Neural cell (in vitro differentiated cells): Measurements from ENCODE around the gene KIF3B. TPM values are rescaled to one million over a fixed set of nuclear protein-coding genes. Genes with fewer than 3 reads are reported as not detected.
"Not testable (repeated sequence)": the region's sequence is repeated elsewhere in the genome, so short reads cannot be mapped to it uniquely, and the experiment has no call there.

Experiments used
- H2AFZ ChIP-seq: fragments of 200-600, 300-800 bp; sonication (generic), shearing (Covaris generic); 2 replicates; pipeline ENCODE4 v1.6.0; 2014; ENCODE audit warnings: low read depth, mild to moderate bottlenecking, antibody characterized with exemption, low read length, moderate library complexity
- H3F3A ChIP-seq: fragments of 200-600 bp; shearing (Covaris generic); 2 replicates; pipeline ENCODE4 v1.6.1; 2016; ENCODE audit warnings: mild to moderate bottlenecking, moderate library complexity, mixed read lengths, antibody characterized with exemption, low read length; ENCODE audit not compliant: insufficient read depth, poor library complexity, severe bottlenecking
- H3K27ac ChIP-seq: fragments of 200-600, 300-800 bp; sonication (generic), shearing (Covaris generic); 2 replicates; pipeline ENCODE4 v1.5.1; 2014; ENCODE audit warnings: mild to moderate bottlenecking, low read length, moderate library complexity
- H3K27me3 ChIP-seq: fragments of 300-800, 200-600 bp; sonication (generic), shearing (Covaris generic); 2 replicates; pipeline ENCODE4 v1.6.0; 2014; ENCODE audit warnings: mild to moderate bottlenecking, low read depth, low read length, moderate library complexity; ENCODE audit not compliant: insufficient read depth
- H3K36me3 ChIP-seq: fragments of 300-800, 200-600 bp; sonication (generic), shearing (Covaris generic); 2 replicates; pipeline ENCODE4 v1.5.1; 2014; ENCODE audit warnings: mild to moderate bottlenecking, antibody characterized with exemption, low read length, moderate library complexity; ENCODE audit not compliant: insufficient read depth
- H3K4me2 ChIP-seq: fragments of 300-800, 200-600 bp; sonication (generic), shearing (Covaris generic); 2 replicates; pipeline ENCODE4 v1.6.0; 2014; ENCODE audit warnings: mild to moderate bottlenecking, low read length
- H3K4me3 ChIP-seq: fragments of 300-800, 200-600 bp; sonication (generic), shearing (Covaris generic); 2 replicates; pipeline ENCODE4 v1.5.1; 2014; ENCODE audit warnings: mild to moderate bottlenecking, low read length, moderate library complexity
- H3K79me2 ChIP-seq: fragments of 200-600 bp; shearing (Covaris generic); replicated peaks from 2 replicates; pipeline ENCODE4 v1.6.0; 2014; ENCODE audit warnings: mild to moderate bottlenecking, low read length, moderate library complexity; ENCODE audit not compliant: insufficient read depth
- H3K9ac ChIP-seq: fragments of 300-800, 200-600 bp; sonication (generic), shearing (Covaris generic); 2 replicates; pipeline ENCODE4 v1.6.1; 2016; ENCODE audit warnings: mild to moderate bottlenecking, low read length, mixed read lengths
- H3K9me2 ChIP-seq: fragments of 200-600 bp; shearing (Covaris generic); 2 replicates; pipeline ENCODE4 v1.6.1; 2016; ENCODE audit warnings: mild to moderate bottlenecking, low read length, mixed read lengths; ENCODE audit not compliant: insufficient read depth
- H3K9me3 ChIP-seq: fragments of 200-600, 300-800 bp; sonication (generic), shearing (Covaris generic); 2 replicates; pipeline ENCODE4 v1.6.1; 2016; ENCODE audit warnings: mild to moderate bottlenecking, mixed run types, low read length, moderate library complexity, mixed read lengths
- H4K20me1 ChIP-seq: fragments of 200-600 bp; shearing (Covaris generic); 2 replicates; pipeline ENCODE4 v1.6.1; 2016; ENCODE audit warnings: mild to moderate bottlenecking, mixed run types; ENCODE audit not compliant: insufficient read depth
- EP300 ChIP-seq: fragments of 450-650 bp; conservative IDR thresholded peaks from 2 replicates; pipeline ENCODE4 v1.6.1; 2014; ENCODE audit warnings: antibody characterized with exemption, mild to moderate bottlenecking, moderate library complexity; ENCODE audit not compliant: poor library complexity, severe bottlenecking
- EZH2 ChIP-seq: fragments of 200-600, 300-800 bp; shearing (Covaris generic), sonication (generic); IDR thresholded peaks from 2 replicates; pipeline ENCODE4 v1.6.1; 2014; ENCODE audit warnings: antibody characterized with exemption, low read length, borderline replicate concordance, mild to moderate bottlenecking; ENCODE audit not compliant: insufficient read depth, poor library complexity, severe bottlenecking
- MXI1 ChIP-seq: fragments of 450-650 bp; conservative IDR thresholded peaks from 2 replicates; pipeline ENCODE4 v1.6.1; 2014; ENCODE audit warnings: antibody characterized with exemption, mild to moderate bottlenecking; ENCODE audit not compliant: poor library complexity, severe bottlenecking
- POLR2AphosphoS5 ChIP-seq: IDR thresholded peaks from 2 replicates; pipeline ENCODE4 v1.6.1; 2012
- RAD21 ChIP-seq: fragments of 450-650 bp; conservative IDR thresholded peaks from 2 replicates; pipeline ENCODE4 v1.6.1; 2014; ENCODE audit warnings: antibody characterized with exemption, mild to moderate bottlenecking, moderate library complexity
- SMC3 ChIP-seq: fragments of 450-650 bp; conservative IDR thresholded peaks from 2 replicates; pipeline ENCODE4 v1.6.1; 2014; ENCODE audit warnings: antibody characterized with exemption, mild to moderate bottlenecking, moderate library complexity; ENCODE audit not compliant: poor library complexity
- TAF1 ChIP-seq: IDR thresholded peaks from 2 replicates; pipeline ENCODE4 v1.6.1; 2012; ENCODE audit warnings: low read depth
- polyA plus RNA-seq: library from polyadenylated mRNA; depleted of rRNA; stranded (reverse); fragments of >200 nt; gene quantifications from 2 replicates; pipeline ENCODE4 v1.2.3, GENCODE V29; 2014
- TF ChIP-seq, protein P1 (sequence below): IDR thresholded peaks from 2 replicates; pipeline ENCODE4 v1.6.1; 2012; ENCODE audit warnings: borderline replicate concordance
- TF ChIP-seq, protein P2 (sequence below): fragments of 450-650 bp; IDR thresholded peaks from 2 replicates; pipeline ENCODE4 v1.5.1; 2014; ENCODE audit warnings: antibody characterized with exemption, mild to moderate bottlenecking, moderate library complexity; ENCODE audit not compliant: poor library complexity, severe bottlenecking

The KIF3B gene
- polyA plus RNA-seq, 1 donor from 2014 or later: 49.4 TPM

DNA sequence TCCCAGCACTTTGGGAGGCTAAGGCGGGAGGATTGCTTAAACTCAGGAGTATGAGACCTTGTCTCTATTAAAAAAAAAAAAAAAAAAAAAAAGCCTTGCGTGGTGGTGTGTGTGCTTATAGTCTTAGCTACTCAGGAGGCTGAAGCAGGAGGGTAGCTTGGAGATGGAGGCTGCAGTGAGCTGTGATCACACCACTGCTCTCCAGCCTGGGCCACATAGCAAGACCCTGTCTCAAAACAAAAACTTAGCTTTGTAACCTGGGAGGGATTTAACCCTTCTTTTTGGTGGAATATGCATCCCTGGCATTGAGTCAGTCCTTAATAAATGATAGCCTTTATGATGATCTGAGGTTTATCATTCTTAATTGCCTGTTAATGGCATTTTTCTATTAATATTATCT, 93.4 kb downstream of the KIF3B start:
- Histone ChIP-seq H3F3A (no peaks in the 10 kb centered on the region), H3K9ac (no peak overlapping the region), H3K36me3 (no peaks in the 10 kb centered on the region), H3K9me2 (no peaks in the 10 kb centered on the region), H4K20me1 (no peaks in the 10 kb centered on the region), H3K4me3 (no peak overlapping the region), H3K9me3 (no peaks in the 10 kb centered on the region), H3K79me2 (peaks cover 24% of the 10 kb centered on the region), H2AFZ (no peak overlapping the region), H3K27me3 (no peaks in the 10 kb centered on the region), H3K27ac (no peak overlapping the region), H3K4me2 (no peak overlapping the region)
- TF ChIP-seq EZH2 (no peak), TAF1 (no peak), RAD21 (no peak), POLR2AphosphoS5 (no peak), SMC3 (no peak), MXI1 (no peak), EP300 (no peak)
- TF ChIP-seq, protein P1, sequence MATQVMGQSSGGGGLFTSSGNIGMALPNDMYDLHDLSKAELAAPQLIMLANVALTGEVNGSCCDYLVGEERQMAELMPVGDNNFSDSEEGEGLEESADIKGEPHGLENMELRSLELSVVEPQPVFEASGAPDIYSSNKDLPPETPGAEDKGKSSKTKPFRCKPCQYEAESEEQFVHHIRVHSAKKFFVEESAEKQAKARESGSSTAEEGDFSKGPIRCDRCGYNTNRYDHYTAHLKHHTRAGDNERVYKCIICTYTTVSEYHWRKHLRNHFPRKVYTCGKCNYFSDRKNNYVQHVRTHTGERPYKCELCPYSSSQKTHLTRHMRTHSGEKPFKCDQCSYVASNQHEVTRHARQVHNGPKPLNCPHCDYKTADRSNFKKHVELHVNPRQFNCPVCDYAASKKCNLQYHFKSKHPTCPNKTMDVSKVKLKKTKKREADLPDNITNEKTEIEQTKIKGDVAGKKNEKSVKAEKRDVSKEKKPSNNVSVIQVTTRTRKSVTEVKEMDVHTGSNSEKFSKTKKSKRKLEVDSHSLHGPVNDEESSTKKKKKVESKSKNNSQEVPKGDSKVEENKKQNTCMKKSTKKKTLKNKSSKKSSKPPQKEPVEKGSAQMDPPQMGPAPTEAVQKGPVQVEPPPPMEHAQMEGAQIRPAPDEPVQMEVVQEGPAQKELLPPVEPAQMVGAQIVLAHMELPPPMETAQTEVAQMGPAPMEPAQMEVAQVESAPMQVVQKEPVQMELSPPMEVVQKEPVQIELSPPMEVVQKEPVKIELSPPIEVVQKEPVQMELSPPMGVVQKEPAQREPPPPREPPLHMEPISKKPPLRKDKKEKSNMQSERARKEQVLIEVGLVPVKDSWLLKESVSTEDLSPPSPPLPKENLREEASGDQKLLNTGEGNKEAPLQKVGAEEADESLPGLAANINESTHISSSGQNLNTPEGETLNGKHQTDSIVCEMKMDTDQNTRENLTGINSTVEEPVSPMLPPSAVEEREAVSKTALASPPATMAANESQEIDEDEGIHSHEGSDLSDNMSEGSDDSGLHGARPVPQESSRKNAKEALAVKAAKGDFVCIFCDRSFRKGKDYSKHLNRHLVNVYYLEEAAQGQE: no peak
- TF ChIP-seq, protein P2, sequence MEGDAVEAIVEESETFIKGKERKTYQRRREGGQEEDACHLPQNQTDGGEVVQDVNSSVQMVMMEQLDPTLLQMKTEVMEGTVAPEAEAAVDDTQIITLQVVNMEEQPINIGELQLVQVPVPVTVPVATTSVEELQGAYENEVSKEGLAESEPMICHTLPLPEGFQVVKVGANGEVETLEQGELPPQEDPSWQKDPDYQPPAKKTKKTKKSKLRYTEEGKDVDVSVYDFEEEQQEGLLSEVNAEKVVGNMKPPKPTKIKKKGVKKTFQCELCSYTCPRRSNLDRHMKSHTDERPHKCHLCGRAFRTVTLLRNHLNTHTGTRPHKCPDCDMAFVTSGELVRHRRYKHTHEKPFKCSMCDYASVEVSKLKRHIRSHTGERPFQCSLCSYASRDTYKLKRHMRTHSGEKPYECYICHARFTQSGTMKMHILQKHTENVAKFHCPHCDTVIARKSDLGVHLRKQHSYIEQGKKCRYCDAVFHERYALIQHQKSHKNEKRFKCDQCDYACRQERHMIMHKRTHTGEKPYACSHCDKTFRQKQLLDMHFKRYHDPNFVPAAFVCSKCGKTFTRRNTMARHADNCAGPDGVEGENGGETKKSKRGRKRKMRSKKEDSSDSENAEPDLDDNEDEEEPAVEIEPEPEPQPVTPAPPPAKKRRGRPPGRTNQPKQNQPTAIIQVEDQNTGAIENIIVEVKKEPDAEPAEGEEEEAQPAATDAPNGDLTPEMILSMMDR: no peak

DNA sequence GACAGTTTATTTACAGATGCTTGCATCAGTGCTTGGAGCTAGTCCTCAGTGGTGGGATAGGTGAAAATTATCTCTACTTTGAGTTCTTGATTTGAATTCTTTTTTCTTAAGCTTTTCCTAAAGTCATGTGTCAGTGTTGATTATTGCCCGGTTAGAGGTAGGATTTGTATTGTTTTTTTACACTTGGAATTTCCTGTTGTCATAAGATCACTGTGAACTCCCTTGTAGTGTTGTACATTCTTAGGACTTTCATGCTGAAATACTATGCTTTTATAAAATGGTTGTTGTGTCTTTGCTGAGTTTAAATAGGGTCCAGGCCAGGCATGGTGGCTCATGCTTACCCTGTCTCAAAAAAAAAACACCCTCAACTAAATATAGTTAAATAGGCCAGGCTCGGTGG, 101.0 kb downstream of the KIF3B start:
- Histone ChIP-seq H3K9me2 (no peaks in the 10 kb centered on the region), H3K9ac (no peak overlapping the region), H3K4me3 (no peak overlapping the region), H3K36me3 (no peaks in the 10 kb centered on the region), H3F3A (no peaks in the 10 kb centered on the region), H2AFZ (no peak overlapping the region), H3K9me3 (no peaks in the 10 kb centered on the region), H3K4me2 (no peak overlapping the region), H3K79me2 (peaks cover under 1% of the 10 kb centered on the region), H3K27ac (no peak overlapping the region), H3K27me3 (no peaks in the 10 kb centered on the region), H4K20me1 (no peaks in the 10 kb centered on the region)
- no peak for TF ChIP-seq EZH2
- no peak for TF ChIP-seq SMC3
- TF ChIP-seq EP300: no peak
- TF ChIP-seq TAF1: no peak
- TF ChIP-seq MXI1: no peak
- no peak for TF ChIP-seq RAD21
- TF ChIP-seq, protein P1: no peak
- TF ChIP-seq, protein P2: no peak
- TF ChIP-seq POLR2AphosphoS5: no peak

DNA sequence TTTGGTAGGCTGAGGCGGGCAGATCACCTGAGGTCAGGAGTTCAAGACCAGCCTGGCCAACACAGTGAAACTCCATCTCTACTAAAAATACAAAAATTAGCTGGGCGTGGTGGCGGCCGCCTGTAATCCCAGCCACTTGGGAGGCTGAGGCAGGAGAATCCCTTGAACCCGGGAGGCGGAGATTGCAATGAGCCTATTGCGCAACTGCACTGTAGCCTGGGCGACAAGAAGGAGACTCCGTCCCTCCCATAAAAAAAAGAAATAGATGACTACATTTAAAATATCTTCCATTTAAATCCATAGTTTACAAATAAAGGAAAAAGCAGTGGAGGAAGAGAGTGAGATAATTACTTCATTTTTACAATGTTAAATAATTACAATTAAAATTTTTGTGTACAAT, 102.6 kb downstream of the KIF3B start:
- H3K9me2 ChIP-seq, H3K9me3 ChIP-seq, H3K27me3 ChIP-seq, H2AFZ ChIP-seq, H3K4me3 ChIP-seq, H3K4me2 ChIP-seq, H3K79me2 ChIP-seq, H3K9ac ChIP-seq, H3F3A ChIP-seq, H4K20me1 ChIP-seq, H3K36me3 ChIP-seq, H3K27ac ChIP-seq: not testable (repeated sequence)
